Adrenal gland (tissue), 5 donors: ENCODE data around the gene ADA.

Experiments
- POLR2A ChIP-seq, 2 donors: fragments of 450-650 bp; IDR thresholded peaks; one replicate each; pipeline ENCODE4 v1.6.1; 2017; ENCODE audit warnings: antibody characterized with exemption in 2 of 2, mild to moderate bottlenecking in 2 of 2, moderate library complexity in 1 of 2
- TF ChIP-seq, protein P1 (sequence below), 6 experiments: fragments of 450-650 bp in 4 of 6; fragments of 200-600 bp in 2 of 6; sonication (generic) in 1 of 6; IDR thresholded peaks; 1 replicate in 5 of 6; 2 replicates in 1 of 6; pipeline versions ENCODE4 v1.5.1 to v1.8.0; 2016 to 2021; ENCODE audit warnings: antibody characterized with exemption in 6 of 6, mild to moderate bottlenecking in 2 of 6, moderate library complexity in 1 of 6
- donor health status: DM: no; HTN: no; CAD: no.

DNA sequence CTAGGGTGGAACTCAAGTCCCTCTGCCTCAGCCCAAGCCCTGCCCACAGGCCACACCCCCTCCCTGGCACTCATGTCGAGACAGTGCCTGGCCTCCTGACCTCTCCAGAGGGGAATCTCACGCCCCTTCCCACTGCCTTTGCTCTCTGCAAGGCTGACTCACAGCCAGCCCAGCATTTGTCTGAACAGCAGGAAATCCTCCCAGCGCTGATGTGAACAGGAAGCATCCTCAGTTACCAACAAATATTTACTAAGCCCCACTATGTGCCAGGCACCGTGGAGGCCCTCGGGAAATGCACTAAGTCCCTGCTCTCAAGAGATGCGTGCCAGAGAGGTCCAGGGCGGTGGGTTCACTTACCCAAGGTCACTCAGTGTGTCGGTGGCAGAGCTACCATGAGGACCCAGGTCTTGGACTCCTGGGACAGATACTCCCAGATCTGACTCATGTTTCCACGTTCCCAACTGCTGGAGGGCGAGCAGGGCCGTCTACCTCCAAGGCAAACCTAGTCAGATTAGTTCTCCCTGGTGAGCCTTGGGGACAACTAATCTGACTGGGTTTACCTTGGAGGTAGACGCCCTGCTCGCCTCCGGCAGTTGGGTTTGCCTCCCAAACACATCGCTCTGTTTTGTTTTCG, 7.8 kb downstream of the ADA start:
- no peak for TF ChIP-seq POLR2A (IDR thresholded peaks at IDR 0.05)
- TF ChIP-seq, protein P1, sequence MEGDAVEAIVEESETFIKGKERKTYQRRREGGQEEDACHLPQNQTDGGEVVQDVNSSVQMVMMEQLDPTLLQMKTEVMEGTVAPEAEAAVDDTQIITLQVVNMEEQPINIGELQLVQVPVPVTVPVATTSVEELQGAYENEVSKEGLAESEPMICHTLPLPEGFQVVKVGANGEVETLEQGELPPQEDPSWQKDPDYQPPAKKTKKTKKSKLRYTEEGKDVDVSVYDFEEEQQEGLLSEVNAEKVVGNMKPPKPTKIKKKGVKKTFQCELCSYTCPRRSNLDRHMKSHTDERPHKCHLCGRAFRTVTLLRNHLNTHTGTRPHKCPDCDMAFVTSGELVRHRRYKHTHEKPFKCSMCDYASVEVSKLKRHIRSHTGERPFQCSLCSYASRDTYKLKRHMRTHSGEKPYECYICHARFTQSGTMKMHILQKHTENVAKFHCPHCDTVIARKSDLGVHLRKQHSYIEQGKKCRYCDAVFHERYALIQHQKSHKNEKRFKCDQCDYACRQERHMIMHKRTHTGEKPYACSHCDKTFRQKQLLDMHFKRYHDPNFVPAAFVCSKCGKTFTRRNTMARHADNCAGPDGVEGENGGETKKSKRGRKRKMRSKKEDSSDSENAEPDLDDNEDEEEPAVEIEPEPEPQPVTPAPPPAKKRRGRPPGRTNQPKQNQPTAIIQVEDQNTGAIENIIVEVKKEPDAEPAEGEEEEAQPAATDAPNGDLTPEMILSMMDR (IDR thresholded peaks at IDR 0.05) = no peak
